H4 (cell line): Measurements from ENCODE around the gene MINDY4. TPM values are rescaled to one million over a fixed set of nuclear protein-coding genes. Genes with fewer than 3 reads are reported as not detected.

ENCODE experiments used
- DNase-seq: peaks from one replicate; pipeline ENCODE4 v3.0.0-alpha.2; 2015; ENCODE audit warnings: low spot score
- total RNA-seq: library from RNA; depleted of rRNA; stranded (reverse); fragments of >200 nt; shearing (Covaris generic); gene quantifications from 2 replicates; pipeline ENCODE4 v1.2.3, GENCODE V29; 2014; rRNA removed

MINDY4 gene
- total RNA-seq, 1 experiment from 2014 or later: 6.9 TPM

DNA sequence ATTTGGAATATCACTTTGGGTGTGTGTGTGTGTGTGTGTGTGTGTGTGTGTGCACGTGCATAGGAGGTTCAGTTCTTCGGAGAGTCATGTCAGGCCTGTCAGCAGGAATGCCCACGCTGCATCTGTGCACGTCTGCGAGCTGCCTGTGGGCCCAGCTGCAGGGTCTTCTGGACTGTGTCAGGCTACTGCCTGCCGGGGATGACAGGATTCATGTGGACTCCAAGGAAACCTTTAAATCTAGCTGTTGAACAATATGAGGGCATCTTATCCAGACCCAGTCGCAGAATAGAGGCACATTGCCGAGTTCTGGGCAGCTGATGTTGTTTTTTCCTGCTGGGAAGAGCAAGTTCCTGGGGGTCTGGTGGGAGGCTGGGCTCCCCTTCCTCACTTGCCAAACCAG is 159.4 kb downstream of the MINDY4 start:
- no peak for DNase-seq

DNA sequence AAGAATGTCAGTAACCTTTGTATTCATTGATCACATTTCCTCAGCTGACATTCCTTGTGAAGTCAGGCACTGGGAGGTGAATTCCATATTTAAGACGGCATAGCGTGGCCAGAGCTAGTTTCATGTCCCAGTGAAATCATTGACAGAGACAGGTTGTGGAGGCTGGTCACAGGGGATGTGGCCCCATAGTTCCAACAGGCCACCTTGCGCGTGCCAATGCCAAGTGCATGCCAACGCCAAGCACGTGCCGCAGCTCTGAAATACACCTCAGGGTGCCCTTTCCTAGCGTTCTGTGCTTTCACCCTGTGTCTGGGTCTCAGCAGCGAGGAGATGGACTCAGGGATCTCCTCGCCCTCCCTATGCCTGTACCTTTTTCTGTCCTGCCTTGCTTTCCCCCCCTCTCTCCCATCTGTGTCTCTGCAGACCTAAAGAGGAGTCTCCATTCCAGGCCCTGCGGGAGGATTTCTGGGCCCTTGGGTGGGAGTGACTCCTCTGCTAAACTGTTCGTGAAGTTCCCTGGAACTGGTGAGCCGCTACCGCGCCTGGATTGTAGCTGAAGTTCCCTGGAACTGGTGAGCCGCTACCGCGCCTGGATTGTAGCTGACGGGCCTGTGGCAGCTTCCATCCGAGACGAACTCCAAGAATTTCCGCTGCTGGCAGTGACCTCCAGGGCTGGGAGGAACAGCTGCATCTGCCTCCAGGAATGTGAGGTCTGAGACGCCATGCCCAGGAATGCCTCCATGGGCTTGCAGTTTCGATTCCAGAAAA is 160.1 kb downstream of the MINDY4 start:
- peak; percentile 17 for DNase-seq

DNA sequence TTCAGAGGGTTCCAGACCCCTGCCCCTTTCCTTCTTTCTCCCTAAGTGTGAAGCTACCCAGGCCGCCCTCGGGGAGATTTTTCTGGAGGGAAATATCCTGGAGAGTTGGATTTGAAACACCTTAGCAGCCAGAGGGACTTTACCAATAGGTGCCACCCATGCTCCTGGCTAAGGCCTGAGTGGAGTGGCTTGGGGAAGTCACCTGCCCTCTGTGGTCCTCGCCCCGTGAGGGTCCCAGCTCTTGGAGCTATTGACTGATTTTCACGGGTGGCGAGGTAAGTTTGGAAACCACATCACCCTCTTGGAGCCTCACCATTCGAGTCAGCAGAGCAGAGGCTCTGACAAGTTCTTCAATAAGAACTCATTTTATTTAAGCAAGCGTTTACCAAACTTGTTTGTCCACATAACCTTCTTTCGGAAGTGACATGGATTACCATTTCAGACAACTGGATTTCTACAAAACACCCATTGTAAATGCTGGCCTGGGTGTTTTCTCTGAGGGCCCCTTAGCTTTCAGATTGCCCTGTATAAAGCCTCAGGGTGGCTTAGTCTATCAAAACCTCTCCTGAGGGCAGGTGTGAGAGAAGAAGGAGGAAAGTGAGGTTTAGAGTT is 160.8 kb downstream of the MINDY4 start:
- no peak for DNase-seq

DNA sequence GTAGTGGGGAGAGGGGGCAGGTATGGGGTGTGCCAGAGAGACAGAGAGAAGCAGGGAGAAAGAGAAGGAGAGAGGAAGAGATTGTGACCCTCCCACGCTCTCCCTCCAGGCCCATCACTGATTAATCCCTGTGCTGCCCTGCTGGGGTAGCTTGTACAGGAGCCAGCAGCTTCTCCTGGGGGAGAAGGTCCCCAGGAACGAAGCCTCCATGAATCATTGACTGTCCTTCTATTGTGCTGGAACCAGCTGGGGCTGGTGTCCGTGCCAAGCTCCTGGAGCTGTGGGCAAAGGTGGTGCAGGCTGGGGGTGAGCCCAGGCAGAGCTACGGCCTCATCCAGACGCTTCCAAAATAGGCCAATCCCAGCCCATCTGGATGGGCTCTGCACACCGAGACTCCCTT is 161.3 kb downstream of the MINDY4 start:
- DNase-seq: peak; percentile 9

DNA sequence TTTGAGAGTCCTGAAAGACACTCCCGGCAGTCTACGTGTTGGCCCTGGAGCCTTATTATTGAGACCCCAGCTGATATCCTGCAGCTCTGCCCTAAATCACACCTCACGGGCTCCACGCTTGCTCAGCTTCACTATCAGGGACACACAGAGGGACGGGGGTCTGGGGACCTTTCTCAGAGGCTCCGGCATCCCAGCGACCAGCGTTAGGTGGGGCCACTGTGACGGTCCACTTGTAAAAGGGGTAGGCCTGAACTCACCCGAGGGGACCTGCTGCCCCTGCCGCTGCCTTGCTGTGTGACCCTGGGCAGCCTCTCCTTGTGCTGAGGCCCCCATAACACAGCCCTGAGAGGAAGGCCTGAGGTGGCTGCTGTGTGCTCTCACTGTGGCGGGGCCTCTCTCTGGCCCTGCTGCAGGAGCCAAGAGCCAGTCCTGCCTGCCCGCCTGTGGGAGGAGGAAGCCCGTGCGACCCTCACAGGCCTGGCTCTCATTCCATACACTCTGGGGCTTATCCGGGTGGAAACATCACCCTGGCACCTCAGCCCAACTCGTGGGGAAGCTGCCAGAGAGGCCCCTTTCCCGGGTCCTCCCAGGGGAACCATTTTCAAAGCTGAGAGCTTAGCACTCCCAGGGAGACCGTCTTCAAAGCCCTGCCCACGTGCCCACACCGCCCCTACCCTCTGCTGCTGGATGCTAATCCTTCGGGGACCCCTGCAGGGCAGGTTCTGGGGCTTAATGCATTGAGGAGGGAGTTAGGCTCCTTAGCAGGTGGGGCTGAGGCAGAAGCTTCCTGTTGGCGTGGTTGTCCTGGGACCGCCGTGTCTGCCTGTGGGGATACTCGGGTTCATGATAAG is 162.1 kb downstream of the MINDY4 start:
- DNase-seq: no peak

DNA sequence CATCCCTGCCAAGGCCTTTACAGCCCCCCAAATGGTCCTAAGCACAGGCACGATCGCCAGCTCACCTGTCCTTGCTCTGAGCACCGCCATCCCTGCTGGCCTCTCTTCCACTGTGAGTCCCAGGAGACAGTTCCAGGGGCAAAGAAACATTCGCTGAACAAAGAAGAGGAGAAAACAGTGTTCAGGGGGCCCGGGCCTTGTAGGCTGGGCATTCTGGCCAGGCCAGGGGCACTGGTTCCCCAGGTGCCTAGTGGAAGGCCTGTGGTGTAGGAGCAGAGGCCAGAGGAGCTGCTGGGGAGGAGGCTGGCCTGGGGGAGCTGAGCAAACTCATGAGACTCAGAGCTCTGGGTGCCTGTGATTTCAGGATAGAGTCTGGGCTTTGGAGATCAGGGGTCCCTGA is 163.0 kb downstream of the MINDY4 start:
- no peak for DNase-seq

DNA sequence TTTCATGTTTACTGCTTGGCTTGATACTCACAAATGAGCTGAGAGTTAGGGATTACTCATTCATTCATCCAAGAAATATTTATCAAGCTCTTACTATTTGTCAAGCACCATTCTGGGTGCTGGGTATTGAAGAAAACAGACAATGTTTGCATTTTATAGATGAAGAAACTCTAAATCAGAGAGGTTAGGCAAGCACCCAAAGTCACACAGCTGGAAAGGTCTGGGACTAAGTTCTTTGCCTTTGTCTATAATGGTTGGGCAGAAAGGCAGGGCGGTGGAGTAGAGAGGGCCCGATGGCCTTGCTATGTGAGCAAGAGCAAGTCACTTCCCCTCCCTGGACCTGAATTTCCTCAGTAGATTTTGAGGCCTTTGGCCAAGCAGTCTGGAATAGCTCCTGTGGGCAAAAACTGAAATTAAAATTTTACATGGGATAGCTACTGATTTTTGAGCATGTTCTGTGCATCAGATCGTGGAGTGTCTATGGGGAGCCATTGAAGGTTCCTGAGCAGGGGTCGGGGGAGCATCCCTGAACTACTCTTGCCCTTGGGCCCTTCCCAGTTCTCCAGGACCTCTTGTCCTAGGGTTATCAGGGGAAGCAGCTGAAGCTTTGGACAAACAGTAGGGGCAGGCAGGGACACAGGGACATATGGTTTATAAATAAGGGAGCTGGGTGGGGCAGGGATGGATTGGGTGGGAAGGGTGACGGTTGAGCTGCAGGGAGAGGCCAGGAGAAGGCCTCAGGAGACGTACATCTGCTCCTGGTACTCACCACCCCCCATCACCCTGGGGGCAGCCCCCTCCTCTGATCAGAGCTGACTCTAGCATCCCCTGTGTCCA is 163.7 kb downstream of the MINDY4 start:
- no peak for DNase-seq

DNA sequence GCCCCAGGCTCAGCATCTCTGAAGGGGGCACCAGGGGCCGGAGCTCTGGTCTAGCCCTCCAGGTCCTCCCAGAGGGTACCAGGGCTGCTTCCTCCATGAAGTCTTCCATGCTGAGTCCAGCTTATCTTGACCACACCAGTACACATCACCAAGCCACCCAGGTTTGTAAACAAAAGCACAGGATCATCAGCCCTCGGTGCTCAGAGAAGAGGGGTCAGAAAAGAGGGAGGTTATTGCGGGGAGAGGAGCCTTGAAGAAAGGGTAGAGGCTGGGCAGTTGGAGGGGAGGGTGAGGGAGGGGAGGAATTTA is 164.3 kb downstream of the MINDY4 start:
- DNase-seq: no peak

DNA sequence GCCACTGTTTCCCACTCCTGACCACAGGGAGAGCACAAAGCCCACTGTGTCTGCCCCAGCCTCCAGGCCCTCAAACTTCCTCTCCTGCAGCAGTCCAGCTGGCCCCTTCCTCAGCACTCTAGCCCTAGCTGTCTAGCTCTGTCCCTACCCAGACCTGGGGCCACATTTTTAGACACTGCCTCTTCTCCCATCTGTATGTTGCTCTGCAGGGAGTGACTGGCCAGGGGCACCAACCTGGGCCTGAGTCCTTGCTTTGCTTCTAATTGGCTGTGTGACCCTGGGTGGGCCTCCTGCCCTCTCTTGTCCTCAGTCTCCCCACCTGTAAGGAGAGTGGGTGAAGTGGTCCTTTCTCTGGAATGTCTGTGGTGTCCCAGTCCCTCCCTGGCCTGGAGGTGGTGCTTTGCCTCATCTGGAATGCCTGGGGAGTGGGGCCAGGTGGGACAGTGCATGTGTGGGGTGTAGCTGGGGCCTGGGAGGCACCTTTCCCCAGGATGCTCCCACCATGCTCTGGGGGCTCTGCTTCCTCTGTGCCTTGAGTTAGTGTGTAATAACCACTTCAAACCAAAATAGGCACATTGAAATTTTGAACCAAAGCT is 165.5 kb downstream of the MINDY4 start:
- DNase-seq: no peak

DNA sequence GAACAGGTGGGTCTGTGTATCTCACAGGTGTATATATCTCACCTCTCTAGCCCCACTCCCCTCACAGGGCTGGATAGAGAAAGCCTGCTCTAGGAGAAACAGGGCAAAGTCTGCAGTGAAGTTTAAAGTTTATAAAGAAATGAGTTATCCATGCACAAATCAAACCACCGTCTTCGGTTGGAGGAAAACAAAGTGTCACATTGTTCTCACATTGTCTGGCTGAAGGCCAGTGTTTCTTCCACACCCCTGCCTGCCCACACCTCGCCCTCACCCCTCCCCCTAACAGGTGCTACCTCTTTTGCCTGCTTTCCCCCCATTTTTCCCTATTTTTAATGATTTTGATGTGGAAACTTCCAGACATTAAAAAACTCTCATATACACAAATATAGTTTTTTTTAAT is 166.2 kb downstream of the MINDY4 start:
- DNase-seq: no peak

DNA sequence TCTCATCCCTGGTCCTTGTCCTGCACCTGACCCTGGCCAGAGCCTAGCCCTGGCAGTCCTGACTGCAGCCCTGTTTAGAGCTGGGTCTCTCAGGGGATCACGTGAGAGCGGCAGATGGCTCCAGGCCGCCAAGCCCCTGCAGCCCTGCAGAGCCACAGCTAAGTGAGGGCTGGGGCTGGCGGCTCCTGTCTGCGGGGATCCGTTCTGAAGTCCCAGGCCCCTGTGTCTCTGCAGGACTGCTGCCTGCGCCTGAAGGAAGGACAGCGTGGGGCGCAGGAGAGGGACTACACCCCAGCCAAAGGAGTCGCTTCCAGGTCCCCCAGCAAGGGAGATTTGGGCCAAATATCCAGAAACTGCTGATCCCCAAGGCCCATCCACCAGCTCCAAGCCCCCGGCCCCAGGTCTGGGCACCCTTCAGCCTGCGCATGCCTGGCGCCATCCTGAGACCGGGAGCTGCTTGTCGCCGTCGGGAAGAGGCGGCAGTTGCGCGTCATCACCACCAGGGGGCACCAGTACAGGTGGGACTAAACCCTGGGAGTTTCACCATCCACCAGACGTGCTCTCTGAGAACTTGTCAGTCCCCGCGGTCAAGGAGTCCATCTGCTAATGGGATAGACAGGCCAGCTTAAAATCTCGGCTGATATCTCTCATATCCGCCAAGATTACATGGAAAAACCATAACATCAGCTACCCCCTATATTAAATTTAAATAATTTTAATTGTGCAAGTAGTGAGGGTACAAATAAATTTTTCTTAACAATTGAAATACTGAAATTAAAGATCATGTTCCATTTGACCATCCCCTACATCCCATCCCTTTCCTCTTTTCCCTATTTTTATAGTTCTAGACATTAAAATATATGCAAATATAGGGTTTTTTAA is 167.5 kb downstream of the MINDY4 start:
- DNase-seq: peak; percentile 90

DNA sequence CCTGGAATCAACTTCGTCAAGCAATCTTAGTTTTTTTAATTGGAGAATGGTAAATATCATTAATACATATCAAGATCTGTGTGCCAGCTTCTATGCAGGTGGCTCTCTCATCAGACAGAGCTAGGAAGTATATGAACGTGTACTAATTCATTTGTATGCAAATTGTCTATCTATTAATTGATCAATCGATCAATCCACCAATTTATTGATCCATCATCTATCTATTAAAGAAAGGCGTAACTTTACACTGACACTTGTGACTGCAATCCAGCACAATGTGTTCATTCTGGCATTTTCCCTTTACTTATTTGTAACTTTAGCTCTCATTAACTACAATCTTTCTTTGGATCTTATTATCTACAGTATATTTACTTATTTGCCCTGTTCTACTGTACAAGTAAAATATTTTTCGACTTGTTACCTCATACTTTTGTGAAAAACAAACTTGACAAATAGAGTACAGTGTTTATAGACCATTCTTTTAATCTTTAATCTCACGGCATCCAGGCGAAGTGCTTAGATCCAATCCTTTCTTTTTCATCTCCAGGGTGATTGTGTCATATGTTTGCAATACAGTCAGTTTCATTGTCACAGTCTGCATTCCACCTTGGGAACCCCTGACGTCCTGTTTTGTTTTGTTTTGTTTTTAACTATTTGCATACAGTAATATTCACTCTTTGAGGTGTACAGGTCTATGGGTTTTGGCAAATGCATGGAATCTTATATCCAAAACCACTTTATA is 170.5 kb downstream of the MINDY4 start:
- no peak for DNase-seq

Other genes starting within 250 kb of the MINDY4 start
- gene GARS1, start 176.5 kb upstream of the MINDY4 start, total RNA-seq: 344 and 405 TPM in 2 replicates
- not detected in 2 replicates for gene CRHR2, start 89.0 kb upstream of the MINDY4 start, total RNA-seq
- 0.66 and 0.68 TPM in 2 replicates for gene INMT, start 19.3 kb upstream of the MINDY4 start, total RNA-seq
- gene AQP1, start 140.4 kb downstream of the MINDY4 start, total RNA-seq: 1.4 and 1.7 TPM in 2 replicates
- gene GHRHR, start 192.5 kb downstream of the MINDY4 start, total RNA-seq: not detected in 2 replicates